HuH-7 (cell line): ENCODE results near the gene LRMDA.

Source experiments
- DNase-seq: peaks from one replicate; pipeline ENCODE4 v3.0.0; 2011; ENCODE audit warnings: low spot score

Gene LRMDA

GRCh38 chr10:75449382-75450074, 18.1 kb downstream of the LRMDA start:
- DNase-seq, result no peak

- DNase-seq, result no peak
These were observed 18.6 kb downstream of the LRMDA start for GRCh38 chr10:75450075-75450445.

GRCh38 chr10:75450644-75451640, 19.5 kb downstream of the LRMDA start:
- DNase-seq, result no peak

- DNase-seq, result no peak
These were observed 20.4 kb downstream of the LRMDA start for GRCh38 chr10:75451831-75452230.

- no peak for DNase-seq
These were observed 21.6 kb downstream of the LRMDA start for GRCh38 chr10:75452997-75453396.

- DNase-seq, result no peak
These were observed 24.7 kb downstream of the LRMDA start for GRCh38 chr10:75456122-75456521.

GRCh38 chr10:75460059-75460458, 28.6 kb downstream of the LRMDA start:
- DNase-seq, result no peak

- no peak for DNase-seq
These were observed 30.5 kb downstream of the LRMDA start for GRCh38 chr10:75461672-75462649.

GRCh38 chr10:75462865-75463264, 31.4 kb downstream of the LRMDA start:
- DNase-seq, result no peak

GRCh38 chr10:75464478-75465449, 33.3 kb downstream of the LRMDA start:
- no peak for DNase-seq

GRCh38 chr10:75465450-75465827, 34.0 kb downstream of the LRMDA start:
- DNase-seq, result no peak

GRCh38 chr10:75466001-75466400, 34.6 kb downstream of the LRMDA start:
- no peak for DNase-seq

GRCh38 chr10:75466886-75467285, 35.5 kb downstream of the LRMDA start:
- no peak for DNase-seq

- no peak for DNase-seq
These were observed 37.2 kb downstream of the LRMDA start for GRCh38 chr10:75468612-75469005.

- DNase-seq, result peak; percentile 10
These were observed 37.7 kb downstream of the LRMDA start for GRCh38 chr10:75469006-75469616.

GRCh38 chr10:75470901-75471300, 39.5 kb downstream of the LRMDA start:
- no peak for DNase-seq

GRCh38 chr10:75472685-75473084, 41.3 kb downstream of the LRMDA start:
- no peak for DNase-seq

- no peak for DNase-seq
These were observed 42.7 kb downstream of the LRMDA start for GRCh38 chr10:75474106-75474505.

GRCh38 chr10:75475460-75476182, 44.2 kb downstream of the LRMDA start:
- DNase-seq, result no peak

- DNase-seq, result no peak
These were observed 45.1 kb downstream of the LRMDA start for GRCh38 chr10:75476569-75476968.
